Activated T-cell treated with anti-CD3 and anti-CD28 coated beads for 1 hour (primary cell): Measurements from ENCODE around the gene ZNF618.

Experiments used
- DNase-seq: peaks from one replicate; pipeline ENCODE4 v3.0.0-alpha.2; 2020; ENCODE audit warnings: low read depth

The ZNF618 gene

GRCh38 chr9:113934167-113934828 is 58.2 kb downstream of the ZNF618 start:
- no peak for DNase-seq

- no peak for DNase-seq
Observed at GRCh38 chr9:113934829-113935676, 58.9 kb downstream of the ZNF618 start.

- DNase-seq = no peak
Observed at GRCh38 chr9:113935677-113936380, 59.7 kb downstream of the ZNF618 start.

- no peak for DNase-seq
Observed at GRCh38 chr9:113940077-113940476, 64.0 kb downstream of the ZNF618 start.

GRCh38 chr9:113941056-113941455 is 64.9 kb downstream of the ZNF618 start:
- no peak for DNase-seq

- no peak for DNase-seq
Observed at GRCh38 chr9:113941526-113941925, 65.4 kb downstream of the ZNF618 start.

GRCh38 chr9:113943112-113944009 is 67.3 kb downstream of the ZNF618 start:
- DNase-seq = no peak

- DNase-seq = no peak
Observed at GRCh38 chr9:113945784-113946183, 69.7 kb downstream of the ZNF618 start.

- no peak for DNase-seq
Observed at GRCh38 chr9:113946496-113947115, 70.5 kb downstream of the ZNF618 start.

- DNase-seq = no peak
Observed at GRCh38 chr9:113947941-113948340, 71.8 kb downstream of the ZNF618 start.

- DNase-seq = no peak
Observed at GRCh38 chr9:113948891-113949570, 72.9 kb downstream of the ZNF618 start.

- DNase-seq = no peak
Observed at GRCh38 chr9:113949571-113950078, 73.5 kb downstream of the ZNF618 start.

- no peak for DNase-seq
Observed at GRCh38 chr9:113950195-113951031, 74.3 kb downstream of the ZNF618 start.

- DNase-seq = no peak
Observed at GRCh38 chr9:113951032-113951372, 74.9 kb downstream of the ZNF618 start.

GRCh38 chr9:113952676-113953075 is 76.6 kb downstream of the ZNF618 start:
- no peak for DNase-seq

GRCh38 chr9:113953531-113953930 is 77.4 kb downstream of the ZNF618 start:
- DNase-seq = no peak

- no peak for DNase-seq
Observed at GRCh38 chr9:113954591-113954990, 78.5 kb downstream of the ZNF618 start.

- DNase-seq = no peak
Observed at GRCh38 chr9:113955076-113955752, 79.1 kb downstream of the ZNF618 start.

GRCh38 chr9:113956901-113957300 is 80.8 kb downstream of the ZNF618 start:
- no peak for DNase-seq
